Measurements from ENCODE around the gene KCNIP1.
"Not testable (repeated sequence)": the region's sequence is repeated elsewhere in the genome, so short reads cannot be mapped to it uniquely, and the experiment has no call there.

Gene KCNIP1

DNA sequence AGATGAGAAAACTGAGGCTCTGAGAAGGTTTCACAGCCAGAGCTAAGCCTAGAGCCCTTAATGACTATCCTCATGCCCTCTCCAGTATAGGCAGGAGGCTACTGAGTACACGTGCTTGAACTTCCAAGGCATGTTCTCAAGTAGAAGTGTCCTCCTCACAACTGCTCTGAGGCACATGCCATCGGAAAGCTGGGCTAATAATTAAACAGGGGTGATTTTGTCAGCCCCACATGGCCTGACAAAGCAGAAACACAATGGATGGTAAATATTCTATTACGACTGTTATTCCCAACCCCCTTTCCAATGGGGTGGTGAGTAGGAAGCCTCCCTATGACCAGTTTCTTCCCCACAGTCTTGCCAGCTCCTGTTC is 34.3 kb downstream of the KCNIP1 start:
- no peak for DNase-seq

DNA sequence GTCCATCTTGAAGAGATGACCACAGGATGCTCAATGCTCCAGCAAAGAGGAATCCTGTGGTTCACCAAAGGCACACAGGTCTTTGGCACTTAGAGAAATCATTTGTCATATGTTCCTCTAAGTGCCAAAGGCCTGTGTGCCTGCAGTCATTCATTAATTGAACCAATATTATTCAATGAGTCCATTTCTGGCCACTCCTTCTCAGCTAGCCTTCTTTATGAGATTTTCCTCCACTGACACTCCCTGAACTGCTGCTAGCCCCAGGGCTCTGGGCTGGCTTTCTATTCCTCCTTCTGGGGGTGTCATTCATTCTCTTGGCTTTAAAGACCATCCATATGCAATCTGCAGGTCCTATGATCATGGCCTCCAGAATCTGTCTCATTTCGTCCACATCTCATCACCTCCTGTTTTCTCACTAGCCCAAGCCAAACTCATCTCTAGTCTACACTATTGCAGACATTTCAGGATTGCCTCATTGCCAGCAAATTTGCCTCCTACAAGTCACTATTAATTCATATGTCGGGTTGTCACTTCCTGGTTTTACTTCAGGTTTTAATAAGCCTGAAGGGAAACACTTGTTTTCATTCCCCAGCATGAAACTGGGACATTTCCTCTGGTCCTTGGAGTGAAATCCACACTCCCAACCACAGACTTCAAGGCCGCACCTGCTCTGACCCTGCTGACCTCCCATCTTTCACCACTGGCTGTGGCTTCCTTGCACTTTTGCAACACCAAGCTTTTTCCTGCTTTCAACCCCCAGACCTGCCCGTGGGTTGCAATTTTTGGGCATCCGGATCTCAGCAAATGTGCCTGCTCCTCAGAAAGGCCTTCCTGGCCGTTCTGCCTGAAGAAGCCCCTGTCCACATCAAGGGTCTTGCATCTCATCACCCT is 35.1 kb downstream of the KCNIP1 start:
- no peak for DNase-seq

DNA sequence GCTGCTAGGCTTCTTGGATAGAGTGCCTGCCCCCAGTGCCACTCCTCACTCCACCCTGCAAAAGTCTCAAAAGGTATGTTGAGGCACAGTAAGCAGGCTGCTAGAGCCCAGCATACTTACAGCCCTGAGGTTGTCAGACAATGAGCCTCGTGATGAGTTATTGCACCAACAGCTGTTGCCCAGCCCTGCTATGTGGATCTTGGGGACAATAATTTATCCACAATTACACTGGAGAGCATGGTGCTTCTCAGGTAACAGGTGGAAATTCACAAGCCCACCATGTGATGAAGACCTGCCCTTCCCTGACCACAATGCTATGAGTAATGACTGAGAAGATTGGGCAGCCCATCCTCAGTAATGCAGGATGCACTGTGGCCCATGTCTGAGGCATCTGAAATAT is 36.5 kb downstream of the KCNIP1 start:
- DNase-seq: no peak

DNA sequence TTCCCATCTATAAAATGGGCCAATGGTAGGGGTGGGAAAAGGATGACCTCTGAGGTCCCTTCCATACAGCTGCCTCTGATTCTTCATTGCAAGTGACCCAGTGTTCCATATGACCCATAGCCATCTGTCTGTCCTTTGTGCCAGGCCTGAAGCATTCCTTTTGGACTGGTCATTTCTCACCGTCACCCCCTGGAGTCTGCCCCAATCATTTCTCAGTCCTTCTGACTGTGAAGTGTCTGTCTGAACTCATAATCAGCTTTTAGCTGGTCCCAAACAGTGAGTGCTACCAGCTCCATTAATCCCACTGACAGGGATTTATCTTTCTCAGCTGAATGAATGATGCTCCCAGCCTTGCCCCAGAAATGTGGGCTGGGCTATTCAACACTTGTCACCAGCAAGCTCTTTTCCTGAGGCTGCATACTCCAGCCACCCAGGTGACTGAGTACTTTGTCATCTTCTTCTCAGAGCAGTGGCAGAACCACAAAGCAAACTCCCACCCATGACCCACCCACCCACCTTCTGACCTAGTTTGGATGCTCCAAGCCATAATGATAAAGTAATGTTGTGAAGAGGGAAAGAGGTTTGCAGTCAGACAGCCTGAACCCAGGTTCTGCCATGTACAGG is 37.4 kb downstream of the KCNIP1 start:
- DNase-seq: no peak

DNA sequence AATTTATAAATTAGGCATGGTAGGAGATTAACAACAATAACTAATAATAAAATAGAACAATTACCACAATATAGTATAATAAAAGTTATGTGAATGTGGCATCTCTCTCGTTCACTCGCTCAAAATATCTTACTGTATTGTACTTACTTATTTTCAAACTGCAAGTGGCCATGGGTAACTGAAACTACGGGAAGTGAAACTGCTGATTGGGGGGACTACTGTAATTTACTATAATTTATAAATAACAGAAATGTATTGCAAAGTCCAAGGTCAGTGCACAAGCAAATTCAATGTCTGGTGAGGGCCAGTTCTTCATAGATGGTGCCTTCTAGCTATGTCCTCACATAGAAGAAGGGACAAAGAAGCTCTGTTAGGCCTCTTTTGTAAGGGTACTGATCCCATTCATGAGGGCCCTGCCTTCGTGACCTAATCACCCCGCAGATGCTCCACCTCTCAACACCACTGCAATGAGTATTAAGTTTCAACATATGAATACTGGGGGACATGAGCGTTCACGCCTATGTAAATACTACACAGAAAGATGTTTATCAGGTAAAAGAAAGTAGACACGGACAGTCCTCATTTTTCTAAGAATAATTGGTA is 39.0 kb downstream of the KCNIP1 start:
- no peak for DNase-seq

DNA sequence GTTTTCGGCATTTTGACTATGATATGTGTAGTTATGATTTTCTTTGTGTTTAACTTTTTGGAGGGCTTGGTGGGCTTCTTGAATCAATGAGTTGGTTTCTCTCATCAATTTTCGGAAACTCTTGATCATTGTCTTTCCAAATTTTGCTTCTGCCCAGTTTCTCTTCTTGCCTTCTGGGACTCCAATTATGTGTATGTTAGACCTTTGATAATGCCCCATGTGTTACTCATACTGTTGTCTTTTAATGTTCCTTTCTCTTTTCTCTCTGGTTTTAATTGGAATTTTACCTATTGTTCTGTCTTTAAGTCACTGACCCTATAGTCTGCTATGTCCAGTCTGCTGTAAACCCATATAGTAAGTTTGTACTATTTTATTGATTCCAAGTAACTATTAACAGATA is 41.5 kb downstream of the KCNIP1 start:
- no peak for DNase-seq

DNA sequence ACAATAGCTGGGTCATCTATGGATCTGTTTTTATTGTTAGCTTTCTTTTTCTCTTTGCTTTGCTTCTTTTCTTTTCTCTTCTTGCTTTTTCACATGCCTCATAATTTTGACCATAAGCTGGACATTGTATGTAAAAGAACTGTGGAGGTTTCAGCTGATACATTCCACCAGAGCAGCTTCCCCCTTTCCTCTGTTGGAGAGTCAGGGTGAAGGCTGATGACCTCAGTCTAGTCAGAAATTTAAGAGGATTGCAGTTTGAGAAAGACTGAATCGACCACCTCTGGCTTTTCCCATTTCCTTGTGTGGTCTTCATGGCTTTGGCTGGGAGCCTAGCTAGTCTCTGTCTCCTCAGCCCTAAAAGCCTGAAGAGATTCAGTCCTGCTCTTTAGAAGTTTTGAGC is 42.0 kb downstream of the KCNIP1 start:
- DNase-seq: no peak

DNA sequence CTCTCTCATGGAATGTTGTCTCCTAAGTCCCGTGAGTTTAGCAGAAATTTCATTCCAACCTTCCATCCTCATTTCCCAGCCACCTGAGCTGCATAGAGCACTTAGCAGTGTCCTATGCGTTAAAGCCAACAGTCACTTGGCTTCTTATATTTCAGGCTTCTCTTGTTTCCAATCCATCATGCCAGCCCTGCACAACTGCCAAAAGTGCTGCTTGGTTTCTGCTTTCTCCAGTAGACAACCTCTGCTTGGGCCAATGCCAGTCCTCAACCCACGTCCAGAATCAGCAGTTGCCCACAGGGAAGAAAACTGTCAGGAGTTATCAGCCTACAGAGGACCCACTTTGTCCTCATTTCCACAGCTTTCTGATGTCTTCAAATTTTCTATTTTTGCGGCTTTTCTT is 42.5 kb downstream of the KCNIP1 start:
- no peak for DNase-seq

DNA sequence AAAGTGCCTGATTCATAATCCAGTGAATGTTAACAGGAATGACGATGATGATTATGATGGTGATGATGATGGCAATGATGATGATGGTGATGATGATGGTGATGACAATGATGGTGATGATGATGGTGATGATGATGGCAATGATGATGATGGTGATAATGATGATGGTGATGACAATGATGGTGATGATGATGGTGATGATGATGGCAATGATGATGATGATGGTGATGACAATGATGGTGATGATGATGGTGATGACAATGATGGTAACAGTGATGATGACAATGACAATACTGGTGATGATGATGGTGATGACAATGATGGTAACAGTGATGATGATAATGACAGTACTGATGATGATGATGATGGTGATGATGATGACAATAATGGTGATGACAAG is 46.6 kb downstream of the KCNIP1 start:
- DNase-seq: not testable (repeated sequence)

DNA sequence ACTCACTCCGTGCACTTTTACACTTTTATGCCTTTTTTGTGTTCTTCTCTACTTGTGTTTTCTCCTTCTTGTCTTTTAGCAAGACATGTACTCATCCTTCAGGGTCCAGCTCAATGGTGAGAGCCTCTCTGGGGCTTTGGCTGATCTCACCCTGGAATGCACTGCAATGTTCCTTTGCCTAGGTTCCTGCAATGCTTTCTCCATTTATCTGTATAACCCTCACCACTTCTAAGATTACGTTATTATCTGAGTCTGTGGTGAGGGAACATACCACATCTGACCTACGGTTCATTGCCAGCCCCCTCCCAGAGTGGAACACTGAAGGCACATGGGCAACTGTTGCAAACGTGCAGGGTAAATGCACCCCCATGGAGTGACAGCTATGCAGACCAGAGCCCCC is 47.3 kb downstream of the KCNIP1 start:
- DNase-seq: no peak

DNA sequence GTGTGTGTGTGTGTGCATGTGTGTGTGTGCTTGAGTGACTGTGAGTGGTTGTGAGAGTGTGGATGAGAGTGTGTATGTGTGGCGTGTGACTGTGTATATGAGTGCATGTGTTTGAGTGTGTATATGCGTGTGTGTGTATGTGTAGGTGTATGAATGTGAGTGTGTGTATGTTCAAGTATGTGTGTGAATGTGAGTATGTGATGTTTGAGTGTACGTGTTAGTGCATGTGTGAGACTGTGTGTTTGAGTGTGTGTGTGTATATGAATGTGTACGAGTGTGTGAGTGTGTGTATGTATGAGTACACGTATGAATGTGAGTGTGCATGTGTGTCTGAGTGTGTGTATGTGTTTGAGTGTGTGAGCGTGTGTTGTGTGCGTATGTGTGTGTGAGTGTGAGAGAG is 47.8 kb downstream of the KCNIP1 start:
- DNase-seq: no peak

DNA sequence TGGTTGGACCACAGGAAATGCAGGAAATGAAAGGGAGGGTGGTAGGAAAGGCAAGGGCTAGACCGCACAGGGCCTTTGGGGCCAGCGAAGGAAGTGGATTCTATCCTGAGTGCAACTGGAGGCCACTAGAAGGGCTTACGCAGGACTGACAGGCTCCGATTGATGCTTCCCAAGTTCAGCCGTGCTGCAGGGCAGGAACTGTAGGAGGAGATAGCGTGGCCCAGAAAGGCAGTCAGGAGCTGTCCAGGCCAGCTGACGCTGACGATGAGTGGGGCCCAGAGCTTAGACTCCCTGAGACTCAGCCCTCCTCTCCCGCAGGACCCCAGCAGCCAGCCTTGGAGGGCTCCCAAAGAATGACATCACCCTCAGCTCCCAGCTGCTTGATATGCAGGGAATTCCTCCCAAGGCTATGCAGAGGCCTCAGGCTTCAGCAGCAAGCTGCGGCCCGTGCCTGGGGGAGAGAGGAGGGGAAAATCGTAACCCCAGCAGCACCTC is 48.8 kb downstream of the KCNIP1 start:
- DNase-seq: no peak

DNA sequence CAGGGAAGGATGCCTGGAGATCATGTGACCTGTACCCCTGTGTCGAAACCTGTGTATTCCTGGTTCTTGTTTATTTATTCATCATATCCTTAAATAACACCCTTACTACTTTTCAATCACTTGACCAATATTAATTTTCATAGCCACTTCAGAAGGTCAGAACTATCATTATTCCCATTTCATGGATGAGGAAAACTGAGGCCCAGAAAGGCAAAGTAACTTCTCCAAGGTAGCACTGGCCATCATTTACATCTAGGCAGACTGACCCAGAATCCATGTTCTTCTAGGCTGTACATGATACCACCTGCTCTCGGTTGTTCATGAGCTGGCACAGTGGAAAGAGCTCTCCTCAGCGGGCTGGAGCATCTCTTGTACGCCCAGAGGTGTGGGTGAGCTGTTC is 49.4 kb downstream of the KCNIP1 start:
- DNase-seq: no peak

DNA sequence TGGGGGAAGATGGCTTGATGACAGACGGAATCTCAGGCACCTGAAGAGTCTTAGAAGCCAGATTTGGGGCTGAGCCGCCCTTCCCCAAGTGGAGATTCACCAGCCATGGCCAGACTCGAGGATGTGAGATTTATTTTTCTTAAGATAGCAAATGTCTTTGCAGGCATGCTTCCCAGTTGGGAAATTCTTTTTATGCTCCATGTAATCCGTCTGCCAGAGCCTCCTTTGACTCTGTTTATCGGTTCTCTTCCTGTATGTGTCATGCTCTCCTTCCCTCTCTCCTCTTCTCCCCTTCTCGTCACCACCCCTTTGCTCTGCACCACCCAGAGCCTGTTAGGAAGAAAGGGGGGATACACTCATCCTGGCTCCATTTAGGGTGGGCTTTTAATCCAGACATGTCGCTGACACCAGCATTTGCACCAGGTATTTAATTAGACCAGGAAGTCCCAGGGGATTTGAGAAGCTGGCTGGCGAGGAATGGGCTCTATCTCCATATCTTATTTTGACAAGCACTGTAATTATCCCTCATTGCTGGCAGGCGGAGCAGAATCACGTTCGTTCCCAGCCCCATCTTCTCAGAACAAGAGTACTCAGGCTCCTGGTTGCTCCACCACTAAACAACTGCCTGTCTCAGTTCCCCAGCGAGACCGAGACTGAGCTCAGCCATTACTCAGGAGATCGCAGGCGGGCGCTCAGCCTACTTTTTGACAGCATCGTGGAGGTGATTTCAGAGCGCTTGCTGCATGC is 50.9 kb downstream of the KCNIP1 start:
- DNase-seq: no peak

DNA sequence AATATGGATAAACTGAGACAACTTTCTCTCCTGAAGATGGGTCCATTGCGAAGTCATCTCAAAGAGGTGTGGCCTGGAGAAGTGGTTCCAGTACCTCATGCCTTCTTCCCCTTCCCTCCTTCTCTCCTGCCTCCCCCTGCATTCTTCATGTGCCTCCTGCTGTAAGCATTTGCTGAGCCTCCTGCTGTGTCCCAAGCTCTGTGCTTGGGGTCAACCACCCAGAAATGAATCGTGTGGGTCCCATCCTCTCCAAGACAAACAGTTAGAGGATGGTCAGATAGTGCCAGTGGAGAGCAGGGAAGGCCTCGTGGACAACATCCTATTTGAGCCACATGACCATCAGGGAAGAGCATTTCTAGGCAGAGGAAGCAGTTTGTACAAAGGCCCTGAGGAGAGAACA is 53.5 kb downstream of the KCNIP1 start:
- DNase-seq: no peak

DNA sequence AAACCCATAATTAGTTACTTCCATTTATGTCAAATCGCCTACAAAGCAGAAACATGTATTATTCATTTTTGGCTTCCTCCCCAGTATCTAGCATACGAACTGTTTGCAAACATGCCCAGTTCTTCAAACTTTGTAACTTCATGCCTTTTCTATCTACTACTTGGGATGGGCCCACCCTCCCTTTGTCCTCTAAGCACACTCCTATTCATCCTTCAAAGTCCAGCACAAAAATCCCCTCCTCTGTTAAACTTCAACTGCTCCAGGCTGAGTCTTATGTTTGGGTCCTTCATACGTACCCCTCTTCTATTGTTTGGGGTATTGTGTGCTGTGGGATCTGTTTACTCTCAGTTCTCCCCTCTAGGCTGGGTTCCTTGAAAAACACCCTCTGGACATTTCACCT is 55.5 kb downstream of the KCNIP1 start:
- DNase-seq: no peak

DNA sequence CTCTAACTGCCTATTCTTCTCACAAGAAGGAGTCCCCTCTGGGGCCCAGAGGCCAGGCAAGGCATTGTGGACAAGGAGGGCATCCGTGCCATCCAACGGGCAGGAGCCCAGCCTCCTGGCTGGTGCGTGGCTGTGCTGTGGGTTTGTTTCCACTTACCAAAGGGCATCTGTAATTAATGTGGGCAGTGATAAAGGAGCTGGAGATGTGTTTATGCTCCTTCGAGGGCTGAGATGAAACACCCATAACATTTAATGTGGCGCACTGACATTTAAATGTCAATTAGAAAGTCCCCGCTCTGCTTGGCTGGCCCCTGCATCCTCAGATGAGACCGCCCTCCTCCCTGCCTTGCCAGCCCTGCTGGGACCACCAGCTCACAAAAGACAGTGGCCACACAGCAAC is 57.1 kb downstream of the KCNIP1 start:
- no peak for DNase-seq

DNA sequence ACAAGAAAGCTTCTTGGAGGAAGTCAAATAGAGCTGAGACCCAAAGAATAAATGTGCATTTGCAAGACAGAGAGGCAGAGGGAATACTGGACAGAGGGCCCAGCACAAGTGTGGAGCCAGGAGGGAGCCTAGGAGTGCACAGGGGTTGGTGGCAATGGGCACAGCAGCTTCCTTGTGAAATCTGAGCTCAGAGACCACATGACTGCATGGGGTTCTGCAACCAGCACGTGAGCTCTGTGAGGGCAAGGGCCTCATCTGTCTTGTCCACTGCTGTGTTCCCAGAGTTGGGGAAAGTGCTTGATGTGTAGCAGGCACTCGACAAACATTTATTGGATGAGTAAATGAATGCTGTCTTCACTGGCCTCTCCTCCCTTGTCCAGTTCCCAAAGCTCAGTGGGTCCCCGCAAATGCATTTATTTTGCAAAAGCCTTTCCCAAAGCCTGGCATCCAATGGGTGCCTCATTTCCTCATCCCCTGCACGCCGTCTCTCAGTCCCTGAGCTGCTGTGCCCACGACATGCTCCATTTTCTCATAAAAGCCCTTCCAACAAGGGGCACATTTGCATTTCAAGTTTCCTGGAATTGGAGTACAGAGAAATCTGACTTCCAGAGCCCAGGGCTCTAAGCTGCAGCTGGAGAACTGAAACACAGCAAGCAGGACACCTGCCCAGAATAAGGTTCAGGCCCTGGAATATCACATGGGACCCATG is 58.5 kb downstream of the KCNIP1 start:
- no peak for DNase-seq

DNA sequence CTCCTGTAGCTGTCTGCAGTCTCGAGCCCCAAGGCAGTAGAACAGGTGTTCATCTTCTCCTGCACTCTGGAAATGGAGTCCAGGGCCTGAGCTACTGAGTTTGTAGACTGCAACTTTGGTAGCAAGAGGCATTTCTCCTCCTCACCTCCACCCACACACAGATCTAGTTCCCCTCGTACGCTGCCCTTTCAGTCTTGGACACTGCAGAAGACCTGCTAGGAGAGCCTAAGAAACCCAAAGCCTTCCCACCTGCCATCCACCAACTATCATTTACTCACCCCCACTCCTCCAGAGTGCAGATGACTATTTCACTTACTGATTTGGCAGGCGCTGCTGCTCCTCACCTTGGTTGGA is 59.0 kb downstream of the KCNIP1 start:
- DNase-seq: no peak

DNA sequence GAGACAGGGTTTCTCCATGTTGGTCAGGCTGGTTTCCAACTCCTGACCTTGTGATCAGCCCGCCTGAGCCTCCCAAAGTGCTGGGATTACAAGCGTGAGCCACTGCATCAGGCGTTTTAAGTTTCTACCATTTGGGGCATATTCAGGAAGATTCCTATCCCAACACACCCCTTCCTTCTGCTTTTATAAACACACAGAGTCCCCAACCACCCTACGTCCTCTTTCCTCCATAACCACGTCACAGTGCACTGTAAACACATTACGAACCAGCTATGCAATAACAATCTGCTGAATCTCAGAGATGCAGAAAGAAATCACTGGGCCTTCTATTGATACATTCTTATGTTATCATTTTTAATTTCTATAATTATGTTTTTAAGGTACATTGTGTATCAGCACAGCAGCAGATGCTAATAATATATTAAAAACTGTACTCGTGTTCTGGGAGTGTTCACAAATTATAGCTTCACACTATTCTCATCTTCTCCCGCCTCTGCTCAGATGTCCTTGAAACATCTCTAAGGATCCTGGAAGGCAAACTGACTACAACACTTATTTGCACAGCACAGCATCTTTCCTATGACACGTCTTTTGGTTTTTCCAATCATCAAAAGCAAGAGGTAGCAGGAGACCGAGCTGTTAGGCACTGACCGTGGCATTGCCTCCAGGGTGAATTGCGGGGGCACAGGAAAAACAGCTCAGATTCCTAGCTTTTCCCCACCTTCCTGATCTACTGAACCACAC is 60.2 kb downstream of the KCNIP1 start:
- no peak for DNase-seq

DNA sequence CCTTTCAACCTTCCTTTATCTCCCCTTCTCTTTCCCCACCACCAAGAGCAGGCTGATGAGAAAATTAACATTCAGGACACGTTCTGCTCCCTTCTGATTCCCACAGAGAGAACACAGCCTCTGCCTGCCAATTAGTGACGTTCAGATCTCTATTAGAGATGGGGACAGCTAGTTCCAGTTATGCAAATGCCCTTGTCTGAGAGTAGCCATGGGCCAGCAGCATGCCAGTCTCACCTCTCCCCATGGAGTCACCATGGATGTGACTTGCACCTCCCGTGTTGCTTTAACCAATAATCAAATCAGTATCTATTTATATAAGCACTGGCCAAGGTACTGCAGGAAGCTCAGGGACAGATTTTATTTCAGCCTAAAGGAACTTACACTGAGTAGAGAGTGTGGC is 61.3 kb downstream of the KCNIP1 start:
- DNase-seq: no peak

DNA sequence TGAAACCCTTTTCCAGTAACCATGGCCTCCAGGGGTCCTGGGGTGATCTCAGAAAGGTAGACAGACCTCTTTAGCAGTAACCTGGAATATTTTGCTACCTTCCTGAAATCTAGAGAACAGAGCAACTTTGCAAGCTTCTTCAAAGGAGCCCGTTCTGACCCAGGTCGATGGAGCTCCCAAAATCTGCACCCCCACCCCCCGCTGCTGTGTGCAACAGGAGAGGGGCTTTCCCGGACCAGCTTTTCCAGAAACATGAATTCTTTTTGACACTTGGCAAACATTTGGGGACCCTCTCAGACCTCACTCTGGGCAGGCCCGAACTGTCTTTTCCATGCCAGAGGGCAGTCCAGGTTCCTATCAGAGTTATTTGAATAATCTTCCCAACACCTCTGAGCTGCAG is 65.3 kb downstream of the KCNIP1 start:
- no peak for DNase-seq

Measured in NCI-H2081 (cell line).